ENCODE measurements around the gene SIGLEC11. TPM values are rescaled to one million over a fixed set of nuclear protein-coding genes. Genes with fewer than 3 reads are reported as not detected.

The SIGLEC11 gene
- polyA plus RNA-seq, 1 of the 3 experiments (the other 2 are of a cell fraction), result not detected

GRCh38 chr19:49907745-49908446 lies 53.1 kb downstream of the SIGLEC11 start:
- no peak for TF ChIP-seq RAD21 (IDR thresholded peaks at IDR 0.05; ENCODE audit: low read length)
- TF ChIP-seq JUND (IDR thresholded peaks at IDR 0.05), result no peak
- Histone ChIP-seq H3K4me3 (ENCODE audit: low read depth in 2 of 2, low read length in 1 of 2) (no peak overlapping the region), H3K27me3 (ENCODE audit: insufficient read depth) (no peaks in the 10 kb centered on the region), H3K79me2 (ENCODE audit: insufficient read depth) (peaks cover 6% of the 10 kb centered on the region; the same call in 1 of the 2 replicates), H3K27ac (ENCODE audit: low read depth in 2 of 2, low read length in 1 of 2) (no peak overlapping the region), H2AFZ (ENCODE audit: low read depth) (no peak overlapping the region), H3F3A (replicated peaks; ENCODE audit: insufficient read depth) (peaks cover 4% of the 10 kb centered on the region), H3K9me2 (no peaks in the 10 kb centered on the region), H3K4me2 (no peak overlapping the region), H3K36me3 (replicated peaks in 1 of 2; ENCODE audit: control insufficient read depth in 1 of 2, insufficient read depth in 2 of 2, low read length in 1 of 2) (peaks cover 4 to 18% of the 10 kb centered on the region in 2 experiments), H3K9me3 (no peaks in the 10 kb centered on the region), H3K4me1 (ENCODE audit: control insufficient read depth in 1 of 2, insufficient read depth in 2 of 2, low read depth in 1 of 2, low read length in 1 of 2) (no peaks in the 10 kb centered on the region), H3K9ac (no peak overlapping the region), H4K20me1 (ENCODE audit: insufficient read depth) (no peaks in the 10 kb centered on the region)
- DNase-seq, result no peak
- WGBS (ENCODE audit: low lambda C conversion rate), result 93% methylated on average over 21 of the region's 23 CpGs
- CTCF ChIA-PET, result interaction anchor here (1.0 kb wide), 1 partner anchor 17 kb away, joined by 3 read pairs; no protein-coding TSS in a partner anchor
- POLR2A ChIA-PET, result interaction anchor here (1.0 kb wide), 1 partner anchor 22 kb away, joined by 3 read pairs; the partner anchor contains the start of genes ATF5 and NUP62

GRCh38 chr19:49906879-49907564 lies 54.0 kb downstream of the SIGLEC11 start:
- peaks cover 4% of the 10 kb centered on the region for H3F3A ChIP-seq (replicated peaks; ENCODE audit: insufficient read depth)
- H3K9me2 ChIP-seq, result no peaks in the 10 kb centered on the region
- peaks cover 4 to 17% of the 10 kb centered on the region in 2 experiments for H3K36me3 ChIP-seq (replicated peaks in 1 of 2; ENCODE audit: control insufficient read depth in 1 of 2, insufficient read depth in 2 of 2, low read length in 1 of 2)
- POLR2A ChIA-PET, result no interaction called here
- no peak for TF ChIP-seq MXI1 (IDR thresholded peaks at IDR 0.05; ENCODE audit: low read depth, low read length)
- H3K4me1 ChIP-seq (ENCODE audit: control insufficient read depth in 1 of 2, insufficient read depth in 2 of 2, low read depth in 1 of 2, low read length in 1 of 2), result no peaks in the 10 kb centered on the region
- H3K27me3 ChIP-seq (ENCODE audit: insufficient read depth), result no peaks in the 10 kb centered on the region
- no peaks in the 10 kb centered on the region for H4K20me1 ChIP-seq (ENCODE audit: insufficient read depth)
- H3K79me2 ChIP-seq (ENCODE audit: insufficient read depth), result peaks cover 3% of the 10 kb centered on the region; the same call in 1 of the 2 replicates
- no peak overlapping the region for H3K4me2 ChIP-seq
- no peak overlapping the region for H3K4me3 ChIP-seq (ENCODE audit: low read depth in 2 of 2, low read length in 1 of 2)
- no peaks in the 10 kb centered on the region for H3K9me3 ChIP-seq
- no peak overlapping the region for H3K27ac ChIP-seq (ENCODE audit: low read depth in 2 of 2, low read length in 1 of 2)
- CTCF ChIA-PET, result interaction anchor here (1.0 kb wide), 1 partner anchor 16 kb away, joined by 3 read pairs; no protein-coding TSS in a partner anchor
- DNase-seq, result no peak
- WGBS (ENCODE audit: low lambda C conversion rate), result 97% methylated on average over 12 of the region's 16 CpGs
- no peak overlapping the region for H2AFZ ChIP-seq (ENCODE audit: low read depth)
- H3K9ac ChIP-seq, result no peak overlapping the region

GRCh38 chr19:49904136-49904535 lies 56.8 kb downstream of the SIGLEC11 start:
- no peak for DNase-seq
- no peaks in the 10 kb centered on the region for H3K9me2 ChIP-seq
- no peak overlapping the region for H3K4me3 ChIP-seq (ENCODE audit: low read depth in 2 of 2, low read length in 1 of 2)
- no peaks in the 10 kb centered on the region for H3K4me1 ChIP-seq (ENCODE audit: control insufficient read depth in 1 of 2, insufficient read depth in 2 of 2, low read depth in 1 of 2, low read length in 1 of 2)
- H3K9ac ChIP-seq, result no peak overlapping the region
- no peaks in the 10 kb centered on the region for H3K27me3 ChIP-seq (ENCODE audit: insufficient read depth)
- peaks cover 0 to 12% of the 10 kb centered on the region in 2 experiments for H3K36me3 ChIP-seq (replicated peaks in 1 of 2; ENCODE audit: control insufficient read depth in 1 of 2, insufficient read depth in 2 of 2, low read length in 1 of 2)
- H3K27ac ChIP-seq (ENCODE audit: low read depth in 2 of 2, low read length in 1 of 2), result no peak overlapping the region
- no peaks in the 10 kb centered on the region for H3K9me3 ChIP-seq
- H2AFZ ChIP-seq (ENCODE audit: low read depth), result no peak overlapping the region
- peaks cover 4% of the 10 kb centered on the region for H3F3A ChIP-seq (replicated peaks; ENCODE audit: insufficient read depth)
- no peaks in the 10 kb centered on the region for H3K79me2 ChIP-seq (ENCODE audit: insufficient read depth)
- CTCF ChIA-PET, result interaction anchor here (1.5 kb wide), 1 partner anchor 10 kb away, joined by 4 read pairs; no protein-coding TSS in a partner anchor
- POLR2A ChIA-PET, result no interaction called here
- no peak overlapping the region for H3K4me2 ChIP-seq
- H4K20me1 ChIP-seq (ENCODE audit: insufficient read depth), result no peaks in the 10 kb centered on the region
- WGBS (ENCODE audit: low lambda C conversion rate), result 80% methylated on average over 6 of the region's 6 CpGs
- TF ChIP-seq ELF1 (IDR thresholded peaks at IDR 0.05) (no peak), RXRA (IDR thresholded peaks at IDR 0.05; ENCODE audit: borderline replicate concordance, low read depth) (no peak), RFX5 (IDR thresholded peaks at IDR 0.05; ENCODE audit: low read length) (no peak), TEAD4 (IDR thresholded peaks at IDR 0.05; ENCODE audit: borderline replicate concordance, insufficient read depth) (no peak), ZBTB33 (IDR thresholded peaks at IDR 0.05; ENCODE audit: borderline replicate concordance, low read depth) (no peak), FOSL2 (IDR thresholded peaks at IDR 0.05; ENCODE audit: borderline replicate concordance, low read depth) (no peak), USF2 (IDR thresholded peaks at IDR 0.05; ENCODE audit: borderline replicate concordance, low read depth, low read length) (no peak), USF1 (IDR thresholded peaks at IDR 0.05; ENCODE audit: borderline replicate concordance, low read depth) (no peak), CHD2 (IDR thresholded peaks at IDR 0.05; ENCODE audit: low read length, partially characterized antibody) (no peak), MXI1 (IDR thresholded peaks at IDR 0.05; ENCODE audit: low read depth, low read length) (no peak), RAD21 (IDR thresholded peaks at IDR 0.05; ENCODE audit: low read length) (no peak), GABPA (IDR thresholded peaks at IDR 0.05; ENCODE audit: low read depth) (no peak), POLR2AphosphoS5 (IDR thresholded peaks at IDR 0.05; ENCODE audit: low read depth, low read length) (no peak), PBX3 (IDR thresholded peaks at IDR 0.05) (no peak)

All from SK-N-SH (cell line).